Measurements from ENCODE around the gene PPM1L. TPM values are rescaled to one million over a fixed set of nuclear protein-coding genes. Genes with fewer than 3 reads are reported as not detected.

PPM1L gene
- total and polyA plus RNA-seq, 2 of the 13 experiments (the other 11 are each of a cell fraction or from before 2014, with no cell fraction given): 0.22 to 1.4 TPM

DNA sequence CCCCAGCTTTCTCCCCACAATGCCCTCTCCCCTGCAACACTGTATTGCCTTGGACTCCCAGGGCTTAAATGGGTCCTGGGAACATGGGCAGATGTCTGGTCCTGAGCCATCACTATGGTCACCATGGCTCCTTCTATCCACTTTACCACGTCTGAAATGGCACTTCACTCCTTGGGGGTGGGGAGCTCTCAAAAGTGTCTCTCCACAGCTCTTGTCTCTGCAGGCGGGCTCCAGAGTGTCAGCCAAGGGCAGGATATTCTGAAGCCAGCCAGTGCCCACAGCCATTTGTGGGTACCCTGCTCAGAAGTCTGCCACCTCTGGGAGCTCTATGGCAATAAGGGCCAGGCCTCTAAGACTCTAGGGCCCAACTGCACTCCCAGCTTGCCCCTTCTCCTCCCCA, 163.9 kb downstream of the PPM1L start:
- DNase-seq (ENCODE audit: low spot score) (no peak), FAIRE-seq (no peak), ATAC-seq (no peak)
- Histone ChIP-seq H3K27ac (ENCODE audit: extremely low read length, insufficient read depth, low read length) (no peak overlapping the region), H3K79me2 (ENCODE audit: insufficient read depth, low read length) (no peaks in the 10 kb centered on the region), H3K9me3 (ENCODE audit: low read length) (no peaks in the 10 kb centered on the region), H3K4me3 (replicated peaks in 1 of 3; ENCODE audit: insufficient read depth in 1 of 3, low read depth in 2 of 3, low read length in 3 of 3) (no peak overlapping the region), H3K27me3 (ENCODE audit: control insufficient read depth in 1 of 2, insufficient read depth in 2 of 2, low read length in 2 of 2) (no peaks in the 10 kb centered on the region), H3K9ac (ENCODE audit: insufficient read depth, low read depth, low read length) (no peak overlapping the region), H4K20me1 (ENCODE audit: insufficient read depth, low read length) (no peaks in the 10 kb centered on the region), H2AFZ (ENCODE audit: low read length) (no peak overlapping the region), H3K4me2 (ENCODE audit: low read depth, low read length) (no peak overlapping the region), H3K36me3 (replicated peaks in 1 of 2; ENCODE audit: control insufficient read depth in 1 of 2, insufficient read depth in 2 of 2, low read length in 2 of 2) (no peaks in the 10 kb centered on the region), H3K4me1 (ENCODE audit: insufficient read depth, low read length) (no peaks in the 10 kb centered on the region)
- ChIA-PET POLR2A (no interaction called here), CTCF (ENCODE audit: low intra/inter-chr PET ratio, low total read pairs) (interaction anchor here (1.9 kb wide), 1 partner anchor 22 kb away, joined by 21 read pairs; no protein-coding TSS in a partner anchor)
- 21% methylated on average over 2 of the region's 2 CpGs for WGBS (ENCODE audit: low lambda C conversion rate)
- no TSS peak for BruUV-seq (replicated peaks)
- intact Hi-C loops (cut with micrococcal nuclease; ENCODE audit: unreplicated experiment) (loop anchor here (10.0 kb wide), 1 partner anchor 355 kb away; no protein-coding TSS in a partner anchor), in situ Hi-C loops (cut with HindIII; ENCODE audit: extremely low pct_ligation_motif_present, low pct_unique_long_range_greater_than_20kb) (loop anchor here (10.0 kb wide), 2 partner anchors 355 to 505 kb away; no protein-coding TSS in a partner anchor)
- TF ChIP-seq KLF9 (CRISPR knock-in tag; IDR thresholded peaks at IDR 0.05; ENCODE audit: low read depth) (no peak), ZNF652 (CRISPR knock-in tag; IDR thresholded peaks at IDR 0.05; ENCODE audit: borderline replicate concordance, low read depth) (no peak), ATF7-NPFF (CRISPR knock-in tag; IDR thresholded peaks at IDR 0.05; ENCODE audit: low read depth) (no peak), SP1 (IDR thresholded peaks at IDR 0.05) (no peak), SP1 (CRISPR knock-in tag; IDR thresholded peaks at IDR 0.05) (no peak), MLX (CRISPR knock-in tag; IDR thresholded peaks at IDR 0.05) (no peak), GPN1 (CRISPR knock-in tag; IDR thresholded peaks at IDR 0.05; ENCODE audit: borderline replicate concordance) (no peak), BATF2 (CRISPR knock-in tag; IDR thresholded peaks at IDR 0.05) (no peak), IKZF1 (IDR thresholded peaks at IDR 0.05) (no peak), EZH2 (conservative IDR thresholded peaks at IDR 0.05; ENCODE audit: low read depth, low read length) (no peak), ZNF75D (CRISPR knock-in tag; IDR thresholded peaks at IDR 0.05; ENCODE audit: borderline replicate concordance) (no peak), GATAD2A (CRISPR knock-in tag; IDR thresholded peaks at IDR 0.05) (no peak), ZNF619 (CRISPR knock-in tag; IDR thresholded peaks at IDR 0.05) (no peak)
- TF ChIP-seq, protein P1, sequence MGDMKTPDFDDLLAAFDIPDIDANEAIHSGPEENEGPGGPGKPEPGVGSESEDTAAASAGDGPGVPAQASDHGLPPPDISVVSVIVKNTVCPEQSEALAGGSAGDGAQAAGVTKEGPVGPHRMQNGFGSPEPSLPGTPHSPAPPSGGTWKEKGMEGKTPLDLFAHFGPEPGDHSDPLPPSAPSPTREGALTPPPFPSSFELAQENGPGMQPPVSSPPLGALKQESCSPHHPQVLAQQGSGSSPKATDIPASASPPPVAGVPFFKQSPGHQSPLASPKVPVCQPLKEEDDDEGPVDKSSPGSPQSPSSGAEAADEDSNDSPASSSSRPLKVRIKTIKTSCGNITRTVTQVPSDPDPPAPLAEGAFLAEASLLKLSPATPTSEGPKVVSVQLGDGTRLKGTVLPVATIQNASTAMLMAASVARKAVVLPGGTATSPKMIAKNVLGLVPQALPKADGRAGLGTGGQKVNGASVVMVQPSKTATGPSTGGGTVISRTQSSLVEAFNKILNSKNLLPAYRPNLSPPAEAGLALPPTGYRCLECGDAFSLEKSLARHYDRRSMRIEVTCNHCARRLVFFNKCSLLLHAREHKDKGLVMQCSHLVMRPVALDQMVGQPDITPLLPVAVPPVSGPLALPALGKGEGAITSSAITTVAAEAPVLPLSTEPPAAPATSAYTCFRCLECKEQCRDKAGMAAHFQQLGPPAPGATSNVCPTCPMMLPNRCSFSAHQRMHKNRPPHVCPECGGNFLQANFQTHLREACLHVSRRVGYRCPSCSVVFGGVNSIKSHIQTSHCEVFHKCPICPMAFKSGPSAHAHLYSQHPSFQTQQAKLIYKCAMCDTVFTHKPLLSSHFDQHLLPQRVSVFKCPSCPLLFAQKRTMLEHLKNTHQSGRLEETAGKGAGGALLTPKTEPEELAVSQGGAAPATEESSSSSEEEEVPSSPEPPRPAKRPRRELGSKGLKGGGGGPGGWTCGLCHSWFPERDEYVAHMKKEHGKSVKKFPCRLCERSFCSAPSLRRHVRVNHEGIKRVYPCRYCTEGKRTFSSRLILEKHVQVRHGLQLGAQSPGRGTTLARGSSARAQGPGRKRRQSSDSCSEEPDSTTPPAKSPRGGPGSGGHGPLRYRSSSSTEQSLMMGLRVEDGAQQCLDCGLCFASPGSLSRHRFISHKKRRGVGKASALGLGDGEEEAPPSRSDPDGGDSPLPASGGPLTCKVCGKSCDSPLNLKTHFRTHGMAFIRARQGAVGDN (CRISPR knock-in tag; IDR thresholded peaks at IDR 0.05): no peak
- TF ChIP-seq, protein P2, sequence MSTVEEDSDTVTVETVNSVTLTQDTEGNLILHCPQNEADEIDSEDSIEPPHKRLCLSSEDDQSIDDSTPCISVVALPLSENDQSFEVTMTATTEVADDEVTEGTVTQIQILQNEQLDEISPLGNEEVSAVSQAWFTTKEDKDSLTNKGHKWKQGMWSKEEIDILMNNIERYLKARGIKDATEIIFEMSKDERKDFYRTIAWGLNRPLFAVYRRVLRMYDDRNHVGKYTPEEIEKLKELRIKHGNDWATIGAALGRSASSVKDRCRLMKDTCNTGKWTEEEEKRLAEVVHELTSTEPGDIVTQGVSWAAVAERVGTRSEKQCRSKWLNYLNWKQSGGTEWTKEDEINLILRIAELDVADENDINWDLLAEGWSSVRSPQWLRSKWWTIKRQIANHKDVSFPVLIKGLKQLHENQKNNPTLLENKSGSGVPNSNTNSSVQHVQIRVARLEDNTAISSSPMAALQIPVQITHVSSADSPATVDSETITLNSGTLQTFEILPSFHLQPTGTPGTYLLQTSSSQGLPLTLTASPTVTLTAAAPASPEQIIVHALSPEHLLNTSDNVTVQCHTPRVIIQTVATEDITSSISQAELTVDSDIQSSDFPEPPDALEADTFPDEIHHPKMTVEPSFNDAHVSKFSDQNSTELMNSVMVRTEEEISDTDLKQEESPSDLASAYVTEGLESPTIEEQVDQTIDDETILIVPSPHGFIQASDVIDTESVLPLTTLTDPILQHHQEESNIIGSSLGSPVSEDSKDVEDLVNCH (CRISPR knock-in tag; IDR thresholded peaks at IDR 0.05): no peak
- TF ChIP-seq, protein P3, sequence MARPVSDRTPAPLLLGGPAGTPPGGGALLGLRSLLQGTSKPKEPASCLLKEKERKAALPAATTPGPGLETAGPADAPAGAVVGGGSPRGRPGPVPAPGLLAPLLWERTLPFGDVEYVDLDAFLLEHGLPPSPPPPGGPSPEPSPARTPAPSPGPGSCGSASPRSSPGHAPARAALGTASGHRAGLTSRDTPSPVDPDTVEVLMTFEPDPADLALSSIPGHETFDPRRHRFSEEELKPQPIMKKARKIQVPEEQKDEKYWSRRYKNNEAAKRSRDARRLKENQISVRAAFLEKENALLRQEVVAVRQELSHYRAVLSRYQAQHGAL (CRISPR knock-in tag; IDR thresholded peaks at IDR 0.05; ENCODE audit: not compliant biosample characterization): no peak

Data from HepG2 (cell line).